Measurements from ENCODE around the gene DLGAP1. TPM values are rescaled to one million over a fixed set of nuclear protein-coding genes. Genes with fewer than 3 reads are reported as not detected.

Gene DLGAP1
- total RNA-seq, 1 experiment from 2014 or later = 23.2 TPM

DNA sequence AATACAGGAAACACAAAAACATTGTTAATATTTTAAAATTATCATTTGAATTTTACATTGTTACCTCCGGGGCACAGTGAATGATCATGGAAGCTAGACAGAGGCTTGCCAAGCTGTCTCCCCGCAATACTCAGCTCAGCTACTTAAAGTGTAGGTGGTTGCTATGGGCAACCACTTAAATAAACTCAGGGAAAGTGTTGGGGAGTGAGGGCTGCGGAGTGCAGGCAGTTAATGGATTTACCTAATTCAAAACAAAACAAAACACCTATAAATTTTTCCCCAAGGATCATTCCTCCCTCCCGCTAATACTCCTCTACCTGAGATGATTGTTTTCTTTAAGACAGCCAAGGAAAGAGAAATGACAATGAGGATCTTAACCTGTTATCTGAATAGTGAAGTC lies 655.6 kb downstream of the DLGAP1 start:
- no peak overlapping the region for H3K27ac Mint-ChIP-seq
- no CpG with 5 or more reads among the region's 4 CpGs for WGBS (ENCODE audit: extremely low coverage, insufficient read length, low lambda C conversion rate)
- H3K14ac ChIP-seq (ENCODE audit: insufficient read depth, low read length) = no peak overlapping the region

More for the DNA sequence above, 655.6 kb downstream of the DLGAP1 start:
- H3K36me3 Mint-ChIP-seq (ENCODE audit: insufficient read depth in 1 of 3, low read depth in 3 of 3) = no peaks in the 10 kb centered on the region; a peak in 1 of 7 replicates
- no peak overlapping the region for H2AFZ ChIP-seq (ENCODE audit: low read length)
- no peak overlapping the region for H3K27ac ChIP-seq (ENCODE audit: insufficient read length, low read depth, low read length)
- no peak overlapping the region for H2BK12ac ChIP-seq (ENCODE audit: insufficient read length, low read depth, low read length)
- H3K4ac ChIP-seq (ENCODE audit: low read depth, low read length) = no peak overlapping the region
- H3K27me3 ChIP-seq (ENCODE audit: insufficient read depth, low read length) = no peaks in the 10 kb centered on the region
- H4K20me1 ChIP-seq (ENCODE audit: control insufficient read depth, insufficient read depth, insufficient read length) = no peaks in the 10 kb centered on the region
- no peak overlapping the region for H2BK15ac ChIP-seq (ENCODE audit: low read depth, low read length)
- no peaks in the 10 kb centered on the region for H3K27me3 Mint-ChIP-seq (ENCODE audit: low read depth)
- peaks cover 10 to 11% of the 10 kb centered on the region in 2 experiments; a peak in 3 of 4 replicates for H3K4me1 Mint-ChIP-seq
- no peak overlapping the region for H2AK5ac ChIP-seq (ENCODE audit: insufficient read length, low read length)
- no peak overlapping the region for H3K4me3 Mint-ChIP-seq
- H3K9ac ChIP-seq (ENCODE audit: extremely low read depth, insufficient read length, low read length) = no peak overlapping the region
- H3K23me2 ChIP-seq (ENCODE audit: insufficient read length, low read depth, low read length, poor library complexity, severe bottlenecking) = no peaks in the 10 kb centered on the region
- no peaks in the 10 kb centered on the region for H3K9me3 Mint-ChIP-seq
- H3K9me3 ChIP-seq (ENCODE audit: control insufficient read depth, low read depth, low read length) = no peaks in the 10 kb centered on the region
- no peak overlapping the region for H3K18ac ChIP-seq (ENCODE audit: insufficient read length, low read depth, low read length)
- peak overlapping the region; percentile 60 for H2BK20ac ChIP-seq (ENCODE audit: low read depth, low read length, poor library complexity, severe bottlenecking)
- TF ChIP-seq, protein P1, sequence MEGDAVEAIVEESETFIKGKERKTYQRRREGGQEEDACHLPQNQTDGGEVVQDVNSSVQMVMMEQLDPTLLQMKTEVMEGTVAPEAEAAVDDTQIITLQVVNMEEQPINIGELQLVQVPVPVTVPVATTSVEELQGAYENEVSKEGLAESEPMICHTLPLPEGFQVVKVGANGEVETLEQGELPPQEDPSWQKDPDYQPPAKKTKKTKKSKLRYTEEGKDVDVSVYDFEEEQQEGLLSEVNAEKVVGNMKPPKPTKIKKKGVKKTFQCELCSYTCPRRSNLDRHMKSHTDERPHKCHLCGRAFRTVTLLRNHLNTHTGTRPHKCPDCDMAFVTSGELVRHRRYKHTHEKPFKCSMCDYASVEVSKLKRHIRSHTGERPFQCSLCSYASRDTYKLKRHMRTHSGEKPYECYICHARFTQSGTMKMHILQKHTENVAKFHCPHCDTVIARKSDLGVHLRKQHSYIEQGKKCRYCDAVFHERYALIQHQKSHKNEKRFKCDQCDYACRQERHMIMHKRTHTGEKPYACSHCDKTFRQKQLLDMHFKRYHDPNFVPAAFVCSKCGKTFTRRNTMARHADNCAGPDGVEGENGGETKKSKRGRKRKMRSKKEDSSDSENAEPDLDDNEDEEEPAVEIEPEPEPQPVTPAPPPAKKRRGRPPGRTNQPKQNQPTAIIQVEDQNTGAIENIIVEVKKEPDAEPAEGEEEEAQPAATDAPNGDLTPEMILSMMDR (conservative IDR thresholded peaks at IDR 0.05) = no peak
- no peak overlapping the region for H4K5ac ChIP-seq (ENCODE audit: insufficient read length, low read depth, low read length)
- no peak overlapping the region for H4K91ac ChIP-seq (ENCODE audit: insufficient read length, low read depth, low read length)
- H2BK120ac ChIP-seq (ENCODE audit: low read depth, low read length, poor library complexity, severe bottlenecking) = no peak overlapping the region
- H3K4me2 ChIP-seq (ENCODE audit: insufficient read depth, insufficient read length, low read length) = no peak overlapping the region
- no peaks in the 10 kb centered on the region for H3K79me2 ChIP-seq (ENCODE audit: insufficient read depth, low read length)
- peaks cover 4% of the 10 kb centered on the region; the same call in 1 of the 2 replicates for H3K4me1 ChIP-seq (ENCODE audit: insufficient read depth, low read length)
- H3K79me1 ChIP-seq (ENCODE audit: insufficient read depth, low read depth, low read length, poor library complexity, severe bottlenecking) = no peaks in the 10 kb centered on the region
- H3K56ac ChIP-seq (ENCODE audit: insufficient read length, low read depth, low read length) = no peak overlapping the region
- H4K8ac ChIP-seq (replicated peaks; ENCODE audit: insufficient read length, low read depth, low read length) = no peak overlapping the region
- no peak overlapping the region for H3T11ph ChIP-seq (ENCODE audit: low read length)
- no peak overlapping the region for H3K23ac ChIP-seq (ENCODE audit: insufficient read length, low read depth, low read length)
- DNase-seq = no peak
- H2BK5ac ChIP-seq (ENCODE audit: insufficient read length, low read length) = no peak overlapping the region
